ENCODE measurements around the gene EFNA2.

DNA sequence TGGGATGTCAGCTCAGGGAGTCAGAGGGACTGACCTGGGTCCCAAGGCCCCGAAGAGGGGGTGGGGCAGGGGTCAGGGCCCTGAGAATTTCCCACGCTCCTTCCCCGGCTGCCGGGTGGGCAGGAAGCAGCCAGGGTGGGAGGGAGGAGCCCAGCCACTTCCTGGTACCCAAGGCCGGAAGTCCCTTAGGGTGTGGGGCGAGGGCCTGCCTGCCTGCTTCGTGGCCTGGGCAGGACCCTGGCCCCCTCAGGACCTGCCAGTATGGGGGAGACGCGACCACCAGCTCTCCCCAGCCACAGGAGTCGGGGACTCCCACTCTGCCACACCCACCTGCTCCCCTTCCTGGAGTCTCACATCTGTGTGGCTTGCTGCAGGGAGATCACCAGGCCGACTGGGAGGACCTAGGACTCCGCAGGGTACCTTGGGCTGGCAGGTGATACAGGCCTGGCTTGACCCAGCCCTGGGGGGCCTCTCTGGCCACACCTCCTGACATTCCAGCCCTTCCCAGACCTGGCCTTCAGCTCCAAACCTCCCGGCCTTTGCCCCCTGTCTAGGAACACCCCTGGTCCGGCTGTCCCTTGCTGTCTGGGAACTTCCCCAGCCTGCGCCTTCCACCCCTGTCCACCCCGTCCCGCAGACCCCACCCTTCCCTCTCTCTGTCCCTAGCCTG lies 26.3 kb upstream of the EFNA2 start:
- TF ChIP-seq ETV6 (CRISPR knock-in tag; IDR thresholded peaks at IDR 0.05) (peak; percentile 98), TP53 (CRISPR knock-in tag; IDR thresholded peaks at IDR 0.05) (no peak), NFYB (CRISPR knock-in tag; conservative IDR thresholded peaks at IDR 0.05; ENCODE audit: low read depth) (no peak), RELA (CRISPR knock-in tag; IDR thresholded peaks at IDR 0.05; ENCODE audit: borderline replicate concordance) (no peak), ATF1 (CRISPR knock-in tag; IDR thresholded peaks at IDR 0.05) (no peak), NR3C1 (CRISPR knock-in tag; conservative IDR thresholded peaks at IDR 0.05; ENCODE audit: low read depth) (no peak), ZNF121 (CRISPR knock-in tag; IDR thresholded peaks at IDR 0.05) (no peak), SMAD4 (CRISPR knock-in tag; IDR thresholded peaks at IDR 0.05) (no peak), CREB1 (CRISPR knock-in tag; IDR thresholded peaks at IDR 0.05) (no peak), NR2C2 (CRISPR knock-in tag; IDR thresholded peaks at IDR 0.05) (no peak)
- TF ChIP-seq, protein P1, sequence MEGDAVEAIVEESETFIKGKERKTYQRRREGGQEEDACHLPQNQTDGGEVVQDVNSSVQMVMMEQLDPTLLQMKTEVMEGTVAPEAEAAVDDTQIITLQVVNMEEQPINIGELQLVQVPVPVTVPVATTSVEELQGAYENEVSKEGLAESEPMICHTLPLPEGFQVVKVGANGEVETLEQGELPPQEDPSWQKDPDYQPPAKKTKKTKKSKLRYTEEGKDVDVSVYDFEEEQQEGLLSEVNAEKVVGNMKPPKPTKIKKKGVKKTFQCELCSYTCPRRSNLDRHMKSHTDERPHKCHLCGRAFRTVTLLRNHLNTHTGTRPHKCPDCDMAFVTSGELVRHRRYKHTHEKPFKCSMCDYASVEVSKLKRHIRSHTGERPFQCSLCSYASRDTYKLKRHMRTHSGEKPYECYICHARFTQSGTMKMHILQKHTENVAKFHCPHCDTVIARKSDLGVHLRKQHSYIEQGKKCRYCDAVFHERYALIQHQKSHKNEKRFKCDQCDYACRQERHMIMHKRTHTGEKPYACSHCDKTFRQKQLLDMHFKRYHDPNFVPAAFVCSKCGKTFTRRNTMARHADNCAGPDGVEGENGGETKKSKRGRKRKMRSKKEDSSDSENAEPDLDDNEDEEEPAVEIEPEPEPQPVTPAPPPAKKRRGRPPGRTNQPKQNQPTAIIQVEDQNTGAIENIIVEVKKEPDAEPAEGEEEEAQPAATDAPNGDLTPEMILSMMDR (IDR thresholded peaks at IDR 0.05) = no peak
- TF ChIP-seq, protein P2, sequence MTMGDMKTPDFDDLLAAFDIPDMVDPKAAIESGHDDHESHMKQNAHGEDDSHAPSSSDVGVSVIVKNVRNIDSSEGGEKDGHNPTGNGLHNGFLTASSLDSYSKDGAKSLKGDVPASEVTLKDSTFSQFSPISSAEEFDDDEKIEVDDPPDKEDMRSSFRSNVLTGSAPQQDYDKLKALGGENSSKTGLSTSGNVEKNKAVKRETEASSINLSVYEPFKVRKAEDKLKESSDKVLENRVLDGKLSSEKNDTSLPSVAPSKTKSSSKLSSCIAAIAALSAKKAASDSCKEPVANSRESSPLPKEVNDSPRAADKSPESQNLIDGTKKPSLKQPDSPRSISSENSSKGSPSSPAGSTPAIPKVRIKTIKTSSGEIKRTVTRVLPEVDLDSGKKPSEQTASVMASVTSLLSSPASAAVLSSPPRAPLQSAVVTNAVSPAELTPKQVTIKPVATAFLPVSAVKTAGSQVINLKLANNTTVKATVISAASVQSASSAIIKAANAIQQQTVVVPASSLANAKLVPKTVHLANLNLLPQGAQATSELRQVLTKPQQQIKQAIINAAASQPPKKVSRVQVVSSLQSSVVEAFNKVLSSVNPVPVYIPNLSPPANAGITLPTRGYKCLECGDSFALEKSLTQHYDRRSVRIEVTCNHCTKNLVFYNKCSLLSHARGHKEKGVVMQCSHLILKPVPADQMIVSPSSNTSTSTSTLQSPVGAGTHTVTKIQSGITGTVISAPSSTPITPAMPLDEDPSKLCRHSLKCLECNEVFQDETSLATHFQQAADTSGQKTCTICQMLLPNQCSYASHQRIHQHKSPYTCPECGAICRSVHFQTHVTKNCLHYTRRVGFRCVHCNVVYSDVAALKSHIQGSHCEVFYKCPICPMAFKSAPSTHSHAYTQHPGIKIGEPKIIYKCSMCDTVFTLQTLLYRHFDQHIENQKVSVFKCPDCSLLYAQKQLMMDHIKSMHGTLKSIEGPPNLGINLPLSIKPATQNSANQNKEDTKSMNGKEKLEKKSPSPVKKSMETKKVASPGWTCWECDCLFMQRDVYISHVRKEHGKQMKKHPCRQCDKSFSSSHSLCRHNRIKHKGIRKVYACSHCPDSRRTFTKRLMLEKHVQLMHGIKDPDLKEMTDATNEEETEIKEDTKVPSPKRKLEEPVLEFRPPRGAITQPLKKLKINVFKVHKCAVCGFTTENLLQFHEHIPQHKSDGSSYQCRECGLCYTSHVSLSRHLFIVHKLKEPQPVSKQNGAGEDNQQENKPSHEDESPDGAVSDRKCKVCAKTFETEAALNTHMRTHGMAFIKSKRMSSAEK (CRISPR knock-in tag; IDR thresholded peaks at IDR 0.05; ENCODE audit: borderline replicate concordance) = peak; percentile 91; the same call in 1 of the 2 replicates
- TF ChIP-seq, protein P3, sequence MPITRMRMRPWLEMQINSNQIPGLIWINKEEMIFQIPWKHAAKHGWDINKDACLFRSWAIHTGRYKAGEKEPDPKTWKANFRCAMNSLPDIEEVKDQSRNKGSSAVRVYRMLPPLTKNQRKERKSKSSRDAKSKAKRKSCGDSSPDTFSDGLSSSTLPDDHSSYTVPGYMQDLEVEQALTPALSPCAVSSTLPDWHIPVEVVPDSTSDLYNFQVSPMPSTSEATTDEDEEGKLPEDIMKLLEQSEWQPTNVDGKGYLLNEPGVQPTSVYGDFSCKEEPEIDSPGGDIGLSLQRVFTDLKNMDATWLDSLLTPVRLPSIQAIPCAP (CRISPR knock-in tag; IDR thresholded peaks at IDR 0.05) = no peak
- TF ChIP-seq, protein P4, sequence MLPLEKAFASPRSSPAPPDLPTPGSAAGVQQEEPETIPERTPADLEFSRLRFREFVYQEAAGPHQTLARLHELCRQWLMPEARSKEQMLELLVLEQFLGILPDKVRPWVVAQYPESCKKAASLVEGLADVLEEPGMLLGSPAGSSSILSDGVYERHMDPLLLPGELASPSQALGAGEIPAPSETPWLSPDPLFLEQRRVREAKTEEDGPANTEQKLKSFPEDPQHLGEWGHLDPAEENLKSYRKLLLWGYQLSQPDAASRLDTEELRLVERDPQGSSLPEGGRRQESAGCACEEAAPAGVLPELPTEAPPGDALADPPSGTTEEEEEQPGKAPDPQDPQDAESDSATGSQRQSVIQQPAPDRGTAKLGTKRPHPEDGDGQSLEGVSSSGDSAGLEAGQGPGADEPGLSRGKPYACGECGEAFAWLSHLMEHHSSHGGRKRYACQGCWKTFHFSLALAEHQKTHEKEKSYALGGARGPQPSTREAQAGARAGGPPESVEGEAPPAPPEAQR (CRISPR knock-in tag; IDR thresholded peaks at IDR 0.05) = no peak

Data from WTC11 (cell line).